Nephron (organoid): Measurements from ENCODE around the gene DAB2.

Experiments used
- H3K27ac Mint-ChIP-seq, 3 experiments: 2 replicates each; pipeline ENCODE4 v1.8.0; 2020; ENCODE audit warnings: mixed read lengths in 3 of 3, mild to moderate bottlenecking in 2 of 3, moderate library complexity in 1 of 3
- H3K27me3 Mint-ChIP-seq: 2 replicates; pipeline ENCODE4 v1.8.0; 2021; ENCODE audit warnings: low read depth, mild to moderate bottlenecking, moderate library complexity, mixed read lengths
- H3K36me3 Mint-ChIP-seq: 2 replicates; pipeline ENCODE4 v1.8.0; 2020; ENCODE audit warnings: low read depth, mixed read lengths
- H3K4me1 Mint-ChIP-seq: 2 replicates; pipeline ENCODE4 v1.8.0; 2020; ENCODE audit warnings: mixed read lengths
- H3K4me3 Mint-ChIP-seq, 3 experiments: 2 replicates each; pipeline ENCODE4 v1.8.0; 2020; ENCODE audit warnings: mild to moderate bottlenecking in 3 of 3, mixed read lengths in 3 of 3, moderate library complexity in 2 of 3
- H3K9me3 Mint-ChIP-seq: 2 replicates; pipeline ENCODE4 v1.8.0; 2020; ENCODE audit warnings: mixed read lengths
- TF ChIP-seq, protein P1 (sequence below), 3 experiments: fragments of 200-600 bp; sonication (generic); IDR thresholded peaks; one replicate each; pipeline ENCODE4 v1.5.0; 2021; ENCODE audit warnings: antibody characterized with exemption in 3 of 3; ENCODE audit not compliant: unreplicated experiment in 3 of 3

The DAB2 gene

DNA sequence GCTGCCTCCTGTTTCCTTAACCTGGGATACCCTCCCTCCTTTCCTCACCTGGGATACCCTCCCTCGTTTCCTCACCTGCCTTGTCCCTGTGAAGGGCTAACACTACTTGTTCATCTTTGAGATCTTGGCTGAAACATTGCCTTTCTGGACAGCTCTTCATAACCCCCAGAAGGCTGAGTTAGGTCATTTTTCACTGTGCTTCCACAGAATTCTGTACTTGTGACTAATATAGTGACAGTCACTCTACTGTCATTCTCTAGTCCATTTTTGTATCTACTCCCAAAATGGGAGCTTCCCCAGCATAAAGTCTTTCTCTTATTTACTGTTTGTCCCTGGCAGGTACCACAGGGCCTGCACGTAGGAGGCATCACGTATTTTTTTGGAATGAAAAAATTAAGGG is 21.5 kb upstream of the DAB2 start:
- H3K4me1 Mint-ChIP-seq: peaks cover 3% of the 10 kb centered on the region
- TF ChIP-seq, protein P1, sequence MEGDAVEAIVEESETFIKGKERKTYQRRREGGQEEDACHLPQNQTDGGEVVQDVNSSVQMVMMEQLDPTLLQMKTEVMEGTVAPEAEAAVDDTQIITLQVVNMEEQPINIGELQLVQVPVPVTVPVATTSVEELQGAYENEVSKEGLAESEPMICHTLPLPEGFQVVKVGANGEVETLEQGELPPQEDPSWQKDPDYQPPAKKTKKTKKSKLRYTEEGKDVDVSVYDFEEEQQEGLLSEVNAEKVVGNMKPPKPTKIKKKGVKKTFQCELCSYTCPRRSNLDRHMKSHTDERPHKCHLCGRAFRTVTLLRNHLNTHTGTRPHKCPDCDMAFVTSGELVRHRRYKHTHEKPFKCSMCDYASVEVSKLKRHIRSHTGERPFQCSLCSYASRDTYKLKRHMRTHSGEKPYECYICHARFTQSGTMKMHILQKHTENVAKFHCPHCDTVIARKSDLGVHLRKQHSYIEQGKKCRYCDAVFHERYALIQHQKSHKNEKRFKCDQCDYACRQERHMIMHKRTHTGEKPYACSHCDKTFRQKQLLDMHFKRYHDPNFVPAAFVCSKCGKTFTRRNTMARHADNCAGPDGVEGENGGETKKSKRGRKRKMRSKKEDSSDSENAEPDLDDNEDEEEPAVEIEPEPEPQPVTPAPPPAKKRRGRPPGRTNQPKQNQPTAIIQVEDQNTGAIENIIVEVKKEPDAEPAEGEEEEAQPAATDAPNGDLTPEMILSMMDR (IDR thresholded peaks at IDR 0.05; ENCODE audit: unreplicated experiment in 3 of 3): no peak
- H3K36me3 Mint-ChIP-seq: no peaks in the 10 kb centered on the region
- H3K27me3 Mint-ChIP-seq: no peaks in the 10 kb centered on the region
- no peak overlapping the region for H3K4me3 Mint-ChIP-seq
- H3K27ac Mint-ChIP-seq: no peak overlapping the region
- no peaks in the 10 kb centered on the region for H3K9me3 Mint-ChIP-seq

DNA sequence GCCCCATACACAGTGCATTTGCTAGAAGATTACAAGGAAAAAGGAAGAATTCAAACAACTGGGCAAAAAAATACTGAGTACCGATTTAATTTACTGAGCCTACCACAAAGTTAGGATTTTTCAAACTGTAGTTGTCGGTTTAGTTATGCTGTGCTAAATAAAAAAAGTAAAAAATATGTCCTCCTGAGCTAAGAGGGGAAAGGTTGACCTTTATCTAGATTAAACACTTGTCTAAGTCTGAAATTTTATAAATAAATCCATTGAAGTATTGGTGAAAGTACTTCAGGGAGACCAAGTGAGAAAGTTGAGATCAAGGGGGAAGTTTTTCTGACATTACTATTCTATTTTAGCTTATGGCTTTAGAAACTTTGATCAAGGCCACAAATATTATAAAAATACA is 19.1 kb upstream of the DAB2 start:
- H3K36me3 Mint-ChIP-seq: no peaks in the 10 kb centered on the region
- no peak overlapping the region for H3K4me3 Mint-ChIP-seq
- H3K9me3 Mint-ChIP-seq: no peaks in the 10 kb centered on the region
- TF ChIP-seq, protein P1 (IDR thresholded peaks at IDR 0.05; ENCODE audit: unreplicated experiment in 3 of 3): no peak
- no peaks in the 10 kb centered on the region for H3K27me3 Mint-ChIP-seq
- no peak overlapping the region for H3K27ac Mint-ChIP-seq
- H3K4me1 Mint-ChIP-seq: peaks cover 8% of the 10 kb centered on the region

DNA sequence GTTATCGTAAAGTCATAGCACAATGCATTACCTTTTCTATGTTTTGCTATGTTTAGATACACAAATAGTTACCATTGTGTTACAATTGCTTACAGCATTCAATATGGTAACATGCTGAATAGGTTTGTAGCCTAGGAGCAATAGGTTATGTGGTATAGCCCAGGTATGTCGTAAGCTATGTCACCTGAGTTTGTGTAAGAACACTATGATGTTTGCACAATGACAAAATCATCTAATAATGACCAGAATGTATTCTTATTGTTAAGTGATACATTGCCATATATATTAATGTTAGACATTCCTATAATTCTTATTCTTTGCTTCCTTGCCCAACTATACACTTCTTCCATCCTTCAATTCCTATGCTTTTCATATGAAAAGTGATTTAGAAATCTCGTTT is 18.2 kb upstream of the DAB2 start:
- Mint-ChIP-seq H3K4me3 (no peak overlapping the region), H3K4me1 (peaks cover 8% of the 10 kb centered on the region), H3K27ac (no peak overlapping the region), H3K27me3 (no peaks in the 10 kb centered on the region), H3K36me3 (no peaks in the 10 kb centered on the region), H3K9me3 (no peaks in the 10 kb centered on the region)
- TF ChIP-seq, protein P1 (IDR thresholded peaks at IDR 0.05; ENCODE audit: unreplicated experiment in 3 of 3): no peak

DNA sequence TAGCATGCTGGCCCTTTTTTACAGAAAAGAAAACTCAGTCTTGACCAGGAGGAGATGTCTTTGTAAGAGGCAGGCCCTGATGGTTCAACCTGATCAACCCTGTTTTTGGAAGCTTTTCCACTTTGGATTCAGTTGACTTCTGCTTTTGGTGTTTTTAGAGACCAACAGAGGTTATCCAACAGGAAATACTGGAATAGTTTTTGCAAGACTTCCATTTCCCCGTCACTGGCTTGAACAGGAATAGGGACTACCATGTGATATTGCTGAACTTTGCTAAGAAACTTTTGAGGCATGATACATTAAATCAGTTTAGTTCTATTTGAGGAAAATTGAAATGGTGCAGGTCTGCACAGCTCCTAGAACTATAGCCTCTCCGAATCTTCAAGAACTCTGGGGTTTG is 17.1 kb upstream of the DAB2 start:
- H3K27me3 Mint-ChIP-seq: no peaks in the 10 kb centered on the region
- TF ChIP-seq, protein P1 (IDR thresholded peaks at IDR 0.05; ENCODE audit: unreplicated experiment in 3 of 3): no peak
- no peaks in the 10 kb centered on the region for H3K9me3 Mint-ChIP-seq
- H3K36me3 Mint-ChIP-seq: no peaks in the 10 kb centered on the region
- peaks cover 8% of the 10 kb centered on the region for H3K4me1 Mint-ChIP-seq
- no peak overlapping the region for H3K4me3 Mint-ChIP-seq
- peak overlapping the region in 1 of 3 experiments; percentile 74 for H3K27ac Mint-ChIP-seq

DNA sequence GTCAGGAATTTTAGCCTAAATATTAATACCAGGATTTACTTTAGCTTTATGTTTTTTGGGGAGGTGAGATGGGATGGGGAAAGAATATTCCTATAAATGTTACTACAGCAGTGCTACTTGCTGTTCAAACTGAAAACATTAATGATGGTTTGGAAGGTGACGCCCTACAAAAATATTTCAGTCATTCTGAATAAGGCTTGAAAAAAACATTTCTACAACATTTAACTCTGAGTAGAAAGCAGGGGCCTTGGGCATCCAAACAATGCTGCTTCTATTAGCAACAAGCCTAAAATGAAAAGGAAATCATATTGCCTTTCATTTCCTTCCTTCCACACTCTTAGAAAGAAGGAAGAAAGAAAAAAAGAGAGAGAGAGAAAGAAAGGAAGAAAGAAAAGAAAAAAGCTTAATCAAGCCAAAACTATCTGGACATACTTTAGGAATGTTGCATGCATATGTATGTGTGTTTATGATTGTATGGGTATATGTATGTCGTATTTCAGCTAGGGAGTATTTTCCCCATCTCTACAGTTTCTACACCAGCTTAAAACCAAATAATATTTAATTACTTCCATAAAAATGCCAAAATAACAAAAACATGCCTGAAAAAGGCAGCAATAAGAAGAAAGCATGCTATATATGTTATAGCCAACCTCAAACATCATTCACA is 16.3 kb upstream of the DAB2 start:
- peaks cover 8% of the 10 kb centered on the region for H3K4me1 Mint-ChIP-seq
- H3K36me3 Mint-ChIP-seq: no peaks in the 10 kb centered on the region
- H3K4me3 Mint-ChIP-seq: no peak overlapping the region
- H3K27me3 Mint-ChIP-seq: no peaks in the 10 kb centered on the region
- TF ChIP-seq, protein P1 (IDR thresholded peaks at IDR 0.05; ENCODE audit: unreplicated experiment in 3 of 3): no peak
- no peaks in the 10 kb centered on the region for H3K9me3 Mint-ChIP-seq
- H3K27ac Mint-ChIP-seq: peak overlapping the region; percentile 35 to 74 (median 66)
